ENCODE results near the gene DUSP1. TPM values are rescaled to one million over a fixed set of nuclear protein-coding genes. Genes with fewer than 3 reads are reported as not detected.

The DUSP1 gene, protein sequence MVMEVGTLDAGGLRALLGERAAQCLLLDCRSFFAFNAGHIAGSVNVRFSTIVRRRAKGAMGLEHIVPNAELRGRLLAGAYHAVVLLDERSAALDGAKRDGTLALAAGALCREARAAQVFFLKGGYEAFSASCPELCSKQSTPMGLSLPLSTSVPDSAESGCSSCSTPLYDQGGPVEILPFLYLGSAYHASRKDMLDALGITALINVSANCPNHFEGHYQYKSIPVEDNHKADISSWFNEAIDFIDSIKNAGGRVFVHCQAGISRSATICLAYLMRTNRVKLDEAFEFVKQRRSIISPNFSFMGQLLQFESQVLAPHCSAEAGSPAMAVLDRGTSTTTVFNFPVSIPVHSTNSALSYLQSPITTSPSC
- total RNA-seq (2011; cell fraction: chromatin; rRNA removed; ENCODE audit: low replicate concordance): 11.5 and 24.3 TPM in 2 replicates
- 32.5 and 33.0 TPM in 2 replicates for total RNA-seq (2011; cell fraction: nucleolus; rRNA removed)
- 17.9 and 22.4 TPM in 2 replicates for total RNA-seq (2011; cell fraction: nucleoplasm; rRNA removed)
- total RNA-seq (2014; rRNA removed) (12.8 and 18.9 TPM in 2 replicates), total RNA-seq (2014; rRNA removed; fragmentation: Illumina TruSeq; extraction: Trizol) (5.0 and 7.3 TPM in 2 replicates), total RNA-seq (2015; rRNA removed; fragmentation: Illumina TruSeq; extraction: Trizol) (4.4 and 4.8 TPM in 2 replicates), total RNA-seq (2021) (14.2 and 17.1 TPM in 2 replicates), polyA plus RNA-seq (2011; rRNA removed) (12.6 and 13.3 TPM in 2 replicates), polyA plus RNA-seq (2014; fragmentation: Illumina TruSeq; extraction: Trizol) (8.0 and 8.5 TPM in 2 replicates), polyA plus RNA-seq (2014; fragmentation: Nextera tagmentation; extraction: Ambion mirVana) (1 to 10 TPM; 2.1 to 3.0 TPM), polyA plus RNA-seq (2014; rRNA removed) (10.1 and 14.1 TPM in 2 replicates), polyA minus RNA-seq (2011; rRNA and poly(A)+ RNA removed) (13.6 and 20.8 TPM in 2 replicates), Bru-seq, nascent RNA (percentile 98 among the genes with signal in this experiment), BruChase-seq, experiment 1, labeled RNA remaining after a 2-hour chase (percentile 90 among the genes with signal in this experiment), BruChase-seq, experiment 2, labeled RNA remaining after a 6-hour chase (percentile 89 among the genes with signal in this experiment)
- polyA plus RNA-seq (2011; cell fraction: cytosol; rRNA removed): 16.2 and 25.8 TPM in 2 replicates
- 26.5 and 30.4 TPM in 2 replicates for polyA plus RNA-seq (2011; cell fraction: nucleus; rRNA removed)
- 8.3 and 11.4 TPM in 2 replicates for polyA plus RNA-seq (2012)
- 13.5 and 14.0 TPM in 2 replicates for polyA minus RNA-seq (2011; cell fraction: cytosol; rRNA and poly(A)+ RNA removed)
- 23.3 and 31.2 TPM in 2 replicates for polyA minus RNA-seq (2011; cell fraction: nucleus; rRNA and poly(A)+ RNA removed)
- long read RNA-seq, experiment 1, transcript DUSP1-201 (4 exons, 2,019 nt): major isoform, 46 of 53 reads
- long read RNA-seq, experiment 1, partial matches to known transcripts: 7 of 53 reads
- long read RNA-seq, experiment 1, other reads (novel, unspliced or antisense): 0 of 53 reads
- long read RNA-seq, experiment 2, transcript DUSP1-201 (4 exons, 2,019 nt): major isoform, 8 of 12 reads
- long read RNA-seq, experiment 2, partial matches to known transcripts: 0 of 12 reads
- long read RNA-seq, experiment 2, other reads (novel, unspliced or antisense): 4 of 12 reads
- long read RNA-seq, experiment 3, transcript DUSP1-201 (4 exons, 2,019 nt): major isoform, 19 of 22 reads
- long read RNA-seq, experiment 3, partial matches to known transcripts: 0 of 22 reads
- long read RNA-seq, experiment 3, other reads (novel, unspliced or antisense): 3 of 22 reads

- peak; percentile 82 for ATAC-seq
- POLR2A ChIA-PET: interaction anchor here (0.5 to 4.4 kb wide), 58 partner anchors 8 to 994 kb away, joined by 3 to 55 read pairs (median 5); partner anchors contain the start of gene RPL26L1
- peak within 1 kb of the TSS; percentile 84 for H3K4me3 ChIP-seq
- peak; percentile 76 for FAIRE-seq
- peaks cover 9% of the 10 kb centered on the region for H3K9me1 ChIP-seq (ENCODE audit: control insufficient read depth, insufficient read depth, low read length)
- CTCF ChIA-PET (ENCODE audit: low intra/inter-chr PET ratio): interaction anchor here (0.6 to 3.4 kb wide), 7 partner anchors 18 to 162 kb away, joined by 3 to 24 read pairs (median 4); partner anchors contain the start of gene ERGIC1
- in situ Hi-C loops (cut with MboI) (no loop called here), intact Hi-C loops (cut with micrococcal nuclease) (loop anchor here (2.0 to 10.0 kb wide), 2 partner anchors 132 to 554 kb away; partner anchors contain the start of gene STC2)
- WGBS (ENCODE audit: insufficient coverage, low coverage, missing lambda C conversion rate): under 1% methylated on average over 55 of the region's 89 CpGs
- no peaks in the 10 kb centered on the region for H3K9me3 ChIP-seq (replicated peaks; ENCODE audit: control insufficient read depth, insufficient read depth, low read depth, low read length)
- peak within 1 kb of the TSS; percentile 88 for H2AFZ ChIP-seq (ENCODE audit: low read depth, low read length)
- no TSS peak for BruUV-seq (replicated peaks)
- DNase-seq (ENCODE audit: extremely low read depth in 1 of 4, low spot score in 3 of 4): peak; percentile 97 to 99 (median 98)
- H3K27ac ChIP-seq (ENCODE audit: extremely low read depth, low read depth, low read length): peak within 1 kb of the TSS; percentile 99
- H4K20me1 ChIP-seq (replicated peaks; ENCODE audit: control insufficient read depth, insufficient read depth, low read length): peaks cover 29% of the 10 kb centered on the region
- H3K4me2 ChIP-seq (ENCODE audit: insufficient read depth, low read length): peak within 1 kb of the TSS; percentile 93
- no peaks in the 10 kb centered on the region for H3K27me3 ChIP-seq (ENCODE audit: control insufficient read depth in 2 of 2, insufficient read depth in 2 of 2, low read length in 2 of 2)
- H3K4me1 ChIP-seq (replicated peaks in 1 of 2; ENCODE audit: control insufficient read depth in 2 of 2, insufficient read depth in 2 of 2, low read length in 2 of 2): peaks cover 46 to 58% of the 10 kb centered on the region in 2 experiments
- H3K36me3 ChIP-seq (ENCODE audit: control insufficient read depth, insufficient read depth, low read length): peaks cover 30% of the 10 kb centered on the region
- H3K79me2 ChIP-seq (ENCODE audit: control insufficient read depth, insufficient read depth, low read length): peaks cover 26% of the 10 kb centered on the region
- H3K9ac ChIP-seq (ENCODE audit: insufficient read depth in 1 of 2, low read depth in 2 of 2, low read length in 2 of 2): peak within 1 kb of the TSS; percentile 99 to 100
- TF ChIP-seq ZZZ3 (IDR thresholded peaks at IDR 0.05) (no peak), MXI1 (IDR thresholded peaks at IDR 0.05; ENCODE audit: low read depth, low read length) (0 out of 2 replicates have a peak, but pooled peaks have one; percentile 15), HOMEZ (CRISPR knock-in tag; IDR thresholded peaks at IDR 0.05) (no peak), EZH2 (IDR thresholded peaks at IDR 0.05; ENCODE audit: borderline replicate concordance, low read depth, low read length) (no peak), ELK1 (CRISPR knock-in tag; IDR thresholded peaks at IDR 0.05) (no peak), ZNF586 (CRISPR knock-in tag; conservative IDR thresholded peaks at IDR 0.05) (no peak), PRMT5 (CRISPR knock-in tag; IDR thresholded peaks at IDR 0.05) (0 out of 2 replicates have a peak, but pooled peaks have one; percentile 52), MECOM (CRISPR knock-in tag; IDR thresholded peaks at IDR 0.05) (no peak)
Observed at GRCh38 chr5:172770675-172771438, at the start of gene DUSP1. Gene DUSP1 (minus strand): TSS chr5:172771195. CDS start chr5:172770952, 243 bp downstream.
